ENCODE results near the gene ENOX1. TPM values are rescaled to one million over a fixed set of nuclear protein-coding genes. Genes with fewer than 3 reads are reported as not detected.

ENOX1 gene
- total and polyA plus RNA-seq, 7 donors, result 0.23 to 20.2 (median 11.1) TPM

DNA sequence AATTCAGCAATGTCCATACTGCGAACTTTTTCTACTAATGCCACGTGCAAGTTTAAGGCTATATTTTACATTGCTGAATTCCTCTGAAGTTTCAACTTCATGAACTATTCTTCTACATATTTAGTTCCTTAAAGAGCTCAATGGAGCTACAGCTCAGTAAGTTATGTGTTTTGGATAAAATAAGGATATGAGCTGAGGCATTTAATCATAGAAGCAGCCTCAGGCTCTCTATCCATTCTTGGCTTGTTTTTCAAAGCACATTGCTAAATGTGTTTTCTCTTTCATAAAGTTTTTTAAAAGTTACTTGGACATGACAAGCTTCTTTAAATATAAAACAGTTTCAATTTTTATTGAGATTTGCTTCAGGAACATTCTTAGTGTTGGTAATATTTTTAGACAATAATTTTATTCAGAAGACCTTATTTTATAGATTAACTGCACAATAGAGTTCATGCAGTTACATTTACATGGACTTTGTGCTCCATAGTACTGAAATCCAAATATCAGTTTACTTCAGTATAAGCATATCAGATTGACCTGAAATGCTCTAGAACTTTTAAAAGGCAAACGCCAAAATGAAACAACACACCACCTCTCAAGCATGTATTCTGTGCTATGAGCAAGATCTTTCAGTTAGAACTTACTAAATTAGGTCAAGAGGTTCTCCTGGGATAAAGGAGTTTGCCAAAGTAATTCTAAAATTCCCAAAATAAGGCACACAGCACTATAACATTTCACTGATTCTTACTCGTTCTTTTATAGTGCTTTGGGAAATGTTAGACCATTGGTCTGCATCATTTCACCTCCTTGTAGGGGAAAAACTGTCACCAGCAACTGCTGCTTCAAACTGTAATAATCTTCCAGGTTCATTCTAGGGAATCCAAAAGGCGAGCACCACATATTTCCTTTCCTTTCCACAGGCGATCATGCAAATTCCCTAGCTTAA is 275.5 kb downstream of the ENOX1 start:
- 71 to 81% methylated on average over 6 of the region's 6 CpGs for WGBS, 2 donors
- TF ChIP-seq POLR2AphosphoS5 (IDR thresholded peaks at IDR 0.05) (peak; percentile 63 to 87 (median 85)), CTCF (IDR thresholded peaks at IDR 0.05) (no peak), EP300 (IDR thresholded peaks at IDR 0.05) (peak in 3 of 4 donors; percentile 86 to 94 (median 93))
- DNase-seq, result no peak
- Histone ChIP-seq H3K4me1 (peaks cover 0 to 73% (median 58%) of the 10 kb centered on the region in 4 donors), H3K9me3 (no peaks in the 10 kb centered on the region), H3K4me3 (no peak overlapping the region), H3K27me3 (no peaks in the 10 kb centered on the region), H3K36me3 (no peaks in the 10 kb centered on the region), H3K27ac (peak overlapping the region; percentile 66 to 86 (median 82))
- intact Hi-C loops (cut with DNase I), result loop anchor here (10.0 kb wide), 1 partner anchor 206 kb away; no protein-coding TSS in a partner anchor

DNA sequence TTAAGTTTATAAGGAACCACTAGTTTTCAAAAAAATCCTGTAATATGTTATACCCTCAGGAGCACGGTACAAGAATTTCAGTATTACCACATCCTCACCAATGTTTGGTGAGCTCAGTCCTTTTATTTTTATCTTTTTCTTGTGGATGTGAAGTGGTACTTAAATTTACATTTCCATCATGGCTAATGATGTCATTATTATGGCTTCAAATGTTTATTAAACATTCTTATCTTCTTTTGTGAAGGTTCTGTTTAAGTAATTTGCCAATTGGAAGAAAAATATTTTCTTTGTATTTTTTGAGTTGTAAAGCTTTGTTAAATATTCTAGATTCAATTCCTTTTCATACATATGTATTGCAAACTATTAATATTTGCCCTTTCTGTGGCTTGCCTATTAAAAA is 291.0 kb downstream of the ENOX1 start:
- Histone ChIP-seq H3K36me3 (no peaks in the 10 kb centered on the region), H3K9me3 (no peaks in the 10 kb centered on the region), H3K4me1 (peaks cover 0 to 12% (median 2%) of the 10 kb centered on the region in 4 donors), H3K27ac (no peak overlapping the region), H3K4me3 (no peak overlapping the region), H3K27me3 (no peaks in the 10 kb centered on the region)
- no peak for TF ChIP-seq POLR2AphosphoS5 (IDR thresholded peaks at IDR 0.05)
- TF ChIP-seq POLR2A (IDR thresholded peaks at IDR 0.05), result no peak
- intact Hi-C loops (cut with DNase I), result no loop called here
- WGBS, 2 donors, result 42 to 44% methylated on average over 1 of the region's 1 CpG
- DNase-seq, result no peak

- Histone ChIP-seq H3K36me3 (no peaks in the 10 kb centered on the region), H3K9me3 (no peaks in the 10 kb centered on the region), H3K27me3 (no peaks in the 10 kb centered on the region), H3K27ac (no peak overlapping the region), H3K4me1 (peaks cover 3 to 16% (median 5%) of the 10 kb centered on the region in 4 donors), H3K4me3 (no peak overlapping the region)
- no peak for DNase-seq
- TF ChIP-seq EP300 (IDR thresholded peaks at IDR 0.05), result no peak
- no peak for TF ChIP-seq POLR2AphosphoS5 (IDR thresholded peaks at IDR 0.05)
- no peak for TF ChIP-seq CTCF (IDR thresholded peaks at IDR 0.05)
- no peak for TF ChIP-seq POLR2A (IDR thresholded peaks at IDR 0.05)
- 83 to 87% methylated on average over 4 of the region's 4 CpGs for WGBS, 2 donors
- intact Hi-C loops (cut with DNase I), result no loop called here
These were observed 292.6 kb downstream of the ENOX1 start for GRCh38 chr13:43494206-43494605.

DNA sequence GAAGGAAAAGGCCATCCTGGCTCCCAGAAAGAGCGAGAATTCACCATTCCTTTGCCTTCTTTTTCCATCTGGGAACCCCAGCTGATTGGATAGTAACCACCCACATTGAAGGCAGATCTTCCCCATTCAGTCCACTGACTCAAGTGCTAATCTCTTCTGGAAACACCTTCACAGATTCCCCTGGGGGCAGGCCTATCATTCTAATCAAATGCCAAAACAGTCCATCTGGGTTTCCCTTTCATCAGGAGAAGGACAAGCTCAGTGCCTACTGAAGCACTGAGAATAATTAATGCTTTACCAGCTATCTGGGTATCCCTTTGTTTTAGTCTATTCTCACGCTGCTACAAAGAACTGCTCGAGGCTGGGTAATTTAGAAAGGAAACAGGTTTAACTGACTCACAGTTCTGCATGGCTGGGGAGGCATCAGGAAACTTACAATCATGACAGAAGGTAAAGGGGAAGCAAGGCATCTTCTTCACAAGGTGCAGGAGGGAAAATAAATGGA is 293.2 kb downstream of the ENOX1 start:
- Histone ChIP-seq H3K27me3 (no peaks in the 10 kb centered on the region), H3K36me3 (no peaks in the 10 kb centered on the region), H3K4me1 (peaks cover 3 to 23% (median 11%) of the 10 kb centered on the region in 4 donors), H3K27ac (no peak overlapping the region), H3K9me3 (no peaks in the 10 kb centered on the region), H3K4me3 (no peak overlapping the region)
- 81 to 90% methylated on average over 3 of the region's 3 CpGs for WGBS, 2 donors
- no peak for TF ChIP-seq EP300 (IDR thresholded peaks at IDR 0.05)
- no peak for TF ChIP-seq CTCF (IDR thresholded peaks at IDR 0.05)
- no peak for TF ChIP-seq POLR2A (IDR thresholded peaks at IDR 0.05)
- TF ChIP-seq POLR2AphosphoS5 (IDR thresholded peaks at IDR 0.05), result no peak
- no peak for DNase-seq
- intact Hi-C loops (cut with DNase I), result no loop called here

DNA sequence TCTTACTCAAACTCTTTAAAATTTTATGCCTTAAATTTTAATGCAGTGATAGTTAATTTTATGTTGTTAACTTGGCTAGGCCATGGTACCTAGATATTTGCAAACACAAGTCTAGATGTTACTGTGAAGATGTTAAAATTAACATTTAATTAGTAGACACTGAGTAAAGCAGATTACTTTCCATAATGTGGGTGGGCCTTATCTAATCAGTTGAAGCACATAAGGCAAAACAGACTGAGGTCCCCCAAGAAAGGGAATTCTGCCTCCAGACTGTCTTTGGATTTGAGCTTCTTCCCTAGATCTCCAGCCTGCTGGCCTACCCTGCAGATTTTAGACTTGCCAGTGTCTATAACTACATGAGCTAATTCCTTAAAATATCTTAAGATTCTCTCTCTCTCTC is 294.0 kb downstream of the ENOX1 start:
- TF ChIP-seq POLR2A (IDR thresholded peaks at IDR 0.05), result no peak
- no peak for TF ChIP-seq CTCF (IDR thresholded peaks at IDR 0.05)
- no peak for TF ChIP-seq EP300 (IDR thresholded peaks at IDR 0.05)
- no peak for TF ChIP-seq POLR2AphosphoS5 (IDR thresholded peaks at IDR 0.05)
- Histone ChIP-seq H3K4me3 (no peak overlapping the region), H3K27me3 (no peaks in the 10 kb centered on the region), H3K9me3 (no peaks in the 10 kb centered on the region), H3K27ac (no peak overlapping the region), H3K36me3 (no peaks in the 10 kb centered on the region), H3K4me1 (peaks cover 3 to 31% (median 18%) of the 10 kb centered on the region in 4 donors)
- intact Hi-C loops (cut with DNase I), result no loop called here
- no peak for DNase-seq
